ENCODE results near the gene PI4KB.

- no peak for TF ChIP-seq CTCF (IDR thresholded peaks at IDR 0.05)
- no peak for TF ChIP-seq POLR2A (IDR thresholded peaks at IDR 0.05)
Observed at GRCh38 chr1:151364996-151365395, 37.8 kb upstream of the PI4KB start.
